ENCODE data around the gene PLEKHM2. TPM values are rescaled to one million over a fixed set of nuclear protein-coding genes. Genes with fewer than 3 reads are reported as not detected.

Gene PLEKHM2
- total RNA-seq, 1 donor, result 132 TPM

DNA sequence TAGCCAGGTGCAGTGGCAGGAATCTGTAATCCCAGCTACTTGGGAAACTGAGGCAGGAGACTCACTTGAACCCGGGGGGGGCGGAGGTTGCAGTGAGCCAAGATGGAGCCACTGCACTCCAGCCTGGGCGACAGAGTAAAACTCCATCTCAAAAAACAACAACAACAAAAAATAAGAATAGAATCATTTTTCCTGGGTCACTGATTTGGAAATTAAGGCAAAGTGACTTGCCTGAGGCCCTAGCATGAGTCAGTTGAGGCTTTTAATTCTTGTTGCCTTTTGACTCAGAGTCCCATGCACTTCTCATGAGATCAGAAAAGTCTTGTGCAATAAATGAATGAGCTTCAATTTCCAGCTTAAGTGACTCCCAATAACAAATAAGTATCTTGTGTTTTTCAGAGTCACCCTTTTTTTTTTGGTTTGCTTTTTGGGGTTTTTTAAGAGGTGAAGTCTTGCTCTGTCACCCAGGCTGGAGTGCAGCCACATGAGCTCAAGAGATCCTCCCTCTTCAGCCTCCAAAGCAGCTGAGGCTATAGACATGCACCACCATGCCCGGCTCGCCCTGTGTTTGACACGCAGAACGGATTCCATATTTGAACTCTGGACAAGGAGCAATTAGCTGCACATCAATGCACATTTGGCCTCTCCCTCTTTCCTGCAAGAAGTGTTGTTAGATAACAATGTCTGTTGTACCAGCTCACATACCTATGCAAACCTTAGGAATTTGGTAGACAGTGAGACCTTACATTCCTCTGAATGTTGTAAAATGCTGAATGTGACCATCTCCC is 3.4 kb upstream of the PLEKHM2 start:
- TF ChIP-seq, protein P1, sequence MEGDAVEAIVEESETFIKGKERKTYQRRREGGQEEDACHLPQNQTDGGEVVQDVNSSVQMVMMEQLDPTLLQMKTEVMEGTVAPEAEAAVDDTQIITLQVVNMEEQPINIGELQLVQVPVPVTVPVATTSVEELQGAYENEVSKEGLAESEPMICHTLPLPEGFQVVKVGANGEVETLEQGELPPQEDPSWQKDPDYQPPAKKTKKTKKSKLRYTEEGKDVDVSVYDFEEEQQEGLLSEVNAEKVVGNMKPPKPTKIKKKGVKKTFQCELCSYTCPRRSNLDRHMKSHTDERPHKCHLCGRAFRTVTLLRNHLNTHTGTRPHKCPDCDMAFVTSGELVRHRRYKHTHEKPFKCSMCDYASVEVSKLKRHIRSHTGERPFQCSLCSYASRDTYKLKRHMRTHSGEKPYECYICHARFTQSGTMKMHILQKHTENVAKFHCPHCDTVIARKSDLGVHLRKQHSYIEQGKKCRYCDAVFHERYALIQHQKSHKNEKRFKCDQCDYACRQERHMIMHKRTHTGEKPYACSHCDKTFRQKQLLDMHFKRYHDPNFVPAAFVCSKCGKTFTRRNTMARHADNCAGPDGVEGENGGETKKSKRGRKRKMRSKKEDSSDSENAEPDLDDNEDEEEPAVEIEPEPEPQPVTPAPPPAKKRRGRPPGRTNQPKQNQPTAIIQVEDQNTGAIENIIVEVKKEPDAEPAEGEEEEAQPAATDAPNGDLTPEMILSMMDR (IDR thresholded peaks at IDR 0.05; ENCODE audit: extremely low read depth, low read depth, low read length), result no peak
- Histone ChIP-seq H3K4me2 (ENCODE audit: insufficient read depth, low read length) (peak overlapping the region; percentile 69), H3K27ac (ENCODE audit: low read depth, low read length) (peak overlapping the region; percentile 90), H3K79me2 (ENCODE audit: insufficient read depth, low read length) (peaks cover 20% of the 10 kb centered on the region), H3K36me3 (ENCODE audit: insufficient read depth, low read length) (no peaks in the 10 kb centered on the region), H4K20me1 (ENCODE audit: insufficient read depth, low read length) (peaks cover 5% of the 10 kb centered on the region), H3K27me3 (ENCODE audit: insufficient read depth, low read length) (no peaks in the 10 kb centered on the region), H2AFZ (ENCODE audit: low read length) (peak overlapping the region; percentile 37), H3K9me3 (ENCODE audit: low read depth, low read length) (no peaks in the 10 kb centered on the region), H3K4me1 (ENCODE audit: insufficient read depth, low read length) (peaks cover 34% of the 10 kb centered on the region), H3K4me3 (ENCODE audit: insufficient read depth, low read length) (peak overlapping the region; percentile 20)
- DNase-seq (ENCODE audit: insufficient read length, low spot score, missing footprints), result peak; percentile 96

DNA sequence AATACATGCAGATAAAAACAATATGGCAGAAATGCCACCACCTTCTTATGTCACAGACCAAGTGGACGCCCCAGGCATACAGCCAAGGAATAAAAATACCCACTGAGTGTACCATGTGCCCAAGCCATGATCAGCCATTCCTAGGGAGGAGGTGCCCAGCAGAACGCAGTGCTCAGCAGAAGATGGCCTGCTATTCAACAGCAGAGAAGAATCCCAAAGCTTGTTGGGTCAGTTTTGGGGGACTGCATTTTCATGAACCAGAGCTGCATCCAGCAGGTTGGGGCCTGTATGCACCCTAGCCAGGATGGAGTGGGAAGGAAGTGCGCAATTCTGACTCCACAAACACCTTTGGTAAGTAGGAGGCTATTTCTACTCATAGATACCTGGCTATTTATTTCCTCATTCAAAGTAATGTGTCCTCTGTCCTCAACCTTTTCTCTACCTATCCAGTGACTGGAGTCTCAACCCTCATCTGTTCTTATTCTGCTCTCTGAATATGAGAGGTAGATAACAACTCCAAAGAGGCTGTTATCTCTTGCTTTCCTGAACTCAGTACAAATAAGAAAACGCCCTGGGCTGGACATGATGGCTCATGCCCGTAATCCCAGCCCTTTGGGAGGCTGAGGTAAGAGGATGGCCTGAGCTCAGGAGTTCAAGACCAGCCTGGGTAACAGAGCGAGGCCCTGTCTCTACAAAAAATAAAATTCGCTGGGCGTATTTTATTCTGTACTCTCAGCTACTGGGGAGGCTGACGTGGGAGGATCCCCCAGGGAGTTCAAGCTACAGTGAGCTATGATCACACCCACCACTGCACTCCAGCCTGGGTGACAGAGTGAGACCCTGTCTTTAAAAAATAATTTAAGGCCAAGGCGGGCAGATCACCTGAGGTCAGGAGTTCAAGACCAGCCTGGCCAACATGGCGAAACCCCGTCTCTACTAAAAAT is 2.5 kb upstream of the PLEKHM2 start:
- Histone ChIP-seq H3K79me2 (ENCODE audit: insufficient read depth, low read length) (peaks cover 29% of the 10 kb centered on the region), H3K36me3 (ENCODE audit: insufficient read depth, low read length) (no peaks in the 10 kb centered on the region), H3K27ac (ENCODE audit: low read depth, low read length) (peak overlapping the region; percentile 90), H3K27me3 (ENCODE audit: insufficient read depth, low read length) (no peaks in the 10 kb centered on the region), H3K9me3 (ENCODE audit: low read depth, low read length) (no peaks in the 10 kb centered on the region), H3K4me2 (ENCODE audit: insufficient read depth, low read length) (peak overlapping the region; percentile 69), H3K4me1 (ENCODE audit: insufficient read depth, low read length) (peaks cover 40% of the 10 kb centered on the region), H3K4me3 (ENCODE audit: insufficient read depth, low read length) (no peak overlapping the region), H2AFZ (ENCODE audit: low read length) (peak overlapping the region; percentile 37), H4K20me1 (ENCODE audit: insufficient read depth, low read length) (peaks cover 11% of the 10 kb centered on the region)
- peak; percentile 69 for DNase-seq (ENCODE audit: insufficient read length, low spot score, missing footprints)
- TF ChIP-seq, protein P1 (IDR thresholded peaks at IDR 0.05; ENCODE audit: extremely low read depth, low read depth, low read length), result no peak

DNA sequence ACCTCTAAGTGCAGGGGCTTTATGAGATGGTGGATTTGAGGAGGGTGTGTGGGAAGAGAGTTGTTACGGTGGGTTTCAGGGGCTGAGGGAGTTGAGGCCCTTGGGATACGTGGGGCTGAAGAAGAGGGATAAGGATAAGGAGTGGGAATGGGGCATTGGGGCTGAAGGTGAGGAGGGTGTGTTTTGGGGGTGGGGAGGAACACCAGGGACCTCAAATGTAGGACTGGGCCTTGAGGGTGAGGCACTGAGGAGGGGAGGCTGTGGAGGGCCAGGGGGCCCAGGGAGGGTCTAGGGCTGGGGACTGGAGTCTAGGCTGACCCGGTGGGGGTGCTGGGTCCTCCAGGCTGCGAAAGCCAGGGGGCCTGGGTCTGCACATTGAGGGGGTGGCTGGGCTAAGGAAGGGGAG is 1.2 kb upstream of the PLEKHM2 start:
- Histone ChIP-seq H3K27me3 (ENCODE audit: insufficient read depth, low read length) (no peaks in the 10 kb centered on the region), H3K4me2 (ENCODE audit: insufficient read depth, low read length) (no peak overlapping the region), H3K4me3 (ENCODE audit: insufficient read depth, low read length) (no peak overlapping the region), H3K36me3 (ENCODE audit: insufficient read depth, low read length) (peaks cover under 1% of the 10 kb centered on the region), H3K9me3 (ENCODE audit: low read depth, low read length) (no peaks in the 10 kb centered on the region), H3K27ac (ENCODE audit: low read depth, low read length) (peak overlapping the region; percentile 28), H3K4me1 (ENCODE audit: insufficient read depth, low read length) (peaks cover 40% of the 10 kb centered on the region), H4K20me1 (ENCODE audit: insufficient read depth, low read length) (peaks cover 17% of the 10 kb centered on the region), H2AFZ (ENCODE audit: low read length) (no peak overlapping the region), H3K79me2 (ENCODE audit: insufficient read depth, low read length) (peaks cover 42% of the 10 kb centered on the region)
- peak; percentile 79 for DNase-seq (ENCODE audit: insufficient read length, low spot score, missing footprints)
- TF ChIP-seq, protein P1 (IDR thresholded peaks at IDR 0.05; ENCODE audit: extremely low read depth, low read depth, low read length), result no peak

Data from osteoblast (primary cell).